ENCODE data around the gene NPHP1.
"Not testable (repeated sequence)": the region's sequence is repeated elsewhere in the genome, so short reads cannot be mapped to it uniquely, and the experiment has no call there.

Gene NPHP1

DNA sequence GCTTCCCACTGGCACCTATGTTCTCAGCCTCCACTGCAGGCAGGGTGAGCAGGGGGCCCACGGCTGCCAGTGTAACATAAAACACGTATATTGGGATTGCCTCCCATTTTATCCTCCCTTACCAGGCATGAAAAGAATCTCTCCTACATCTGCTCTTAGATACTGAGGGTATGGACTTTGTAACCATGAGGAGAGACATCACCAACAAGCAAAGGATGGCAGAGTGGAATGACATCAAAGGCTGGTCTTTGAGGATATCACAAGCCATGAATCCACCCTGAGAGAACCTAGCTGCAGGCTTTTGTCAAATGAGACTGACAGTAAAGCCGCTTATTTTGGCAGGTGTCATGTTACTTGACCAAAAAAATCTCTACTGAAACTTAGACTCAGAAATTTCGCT, 7.4 kb downstream of the NPHP1 start:
- no peak for DNase-seq

DNA sequence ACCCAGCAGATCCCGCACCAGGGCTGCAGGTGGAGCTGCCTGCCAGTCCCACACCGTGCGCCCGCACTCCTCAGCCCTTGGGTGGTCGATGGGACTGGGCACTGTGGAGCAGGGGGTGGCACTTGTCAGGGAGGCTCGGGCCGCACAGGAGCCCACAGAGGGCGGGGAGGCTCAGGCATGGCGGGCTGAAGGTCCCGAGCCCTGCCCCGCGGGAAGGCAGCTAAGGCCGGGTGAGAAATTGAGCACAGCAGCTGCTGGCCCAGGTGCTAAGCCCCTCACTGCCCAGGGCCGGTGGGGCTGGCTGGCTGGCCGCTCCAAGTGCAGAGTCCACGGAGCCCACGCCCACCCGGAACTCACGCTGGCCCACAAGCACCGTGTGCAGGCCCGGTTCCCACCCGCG, 14.6 kb downstream of the NPHP1 start:
- not testable (repeated sequence) for DNase-seq

DNA sequence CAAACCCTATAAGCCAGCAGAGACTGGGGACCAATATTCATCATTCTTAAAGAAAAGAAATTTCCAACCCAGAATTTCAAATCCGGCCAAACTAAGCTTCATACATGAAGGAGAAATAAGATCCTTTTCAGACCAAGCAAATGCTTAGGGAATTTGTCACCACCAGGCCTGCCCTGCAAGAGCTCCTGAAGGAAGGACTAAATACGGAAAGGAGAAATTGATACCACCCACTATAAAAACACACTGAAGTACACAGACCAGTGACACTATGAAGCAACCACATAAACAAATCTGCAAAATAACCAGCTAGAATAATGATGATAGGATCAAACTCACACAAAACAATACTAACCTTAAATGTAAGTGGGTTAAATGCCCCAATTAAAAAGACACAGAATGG, 22.4 kb downstream of the NPHP1 start:
- no peak for DNase-seq

DNA sequence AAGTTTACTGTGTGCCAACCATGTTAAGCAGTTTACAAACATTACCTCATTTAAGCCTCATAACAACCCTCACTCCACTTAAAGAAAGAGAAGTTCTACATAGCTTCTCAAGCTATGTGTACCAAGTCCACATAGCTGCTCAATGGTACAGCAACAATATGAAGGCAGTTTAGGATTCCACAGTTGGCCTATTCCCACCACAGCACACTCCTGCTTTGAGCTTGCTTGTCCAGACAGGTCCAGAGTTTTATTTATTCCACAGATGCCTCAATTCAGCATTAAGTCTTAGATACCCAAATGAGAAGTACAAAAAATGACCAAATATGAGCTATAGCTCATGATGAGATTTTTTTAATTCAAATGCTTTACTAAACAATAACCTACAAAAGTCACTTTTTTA, 24.8 kb downstream of the NPHP1 start:
- DNase-seq: no peak

DNA sequence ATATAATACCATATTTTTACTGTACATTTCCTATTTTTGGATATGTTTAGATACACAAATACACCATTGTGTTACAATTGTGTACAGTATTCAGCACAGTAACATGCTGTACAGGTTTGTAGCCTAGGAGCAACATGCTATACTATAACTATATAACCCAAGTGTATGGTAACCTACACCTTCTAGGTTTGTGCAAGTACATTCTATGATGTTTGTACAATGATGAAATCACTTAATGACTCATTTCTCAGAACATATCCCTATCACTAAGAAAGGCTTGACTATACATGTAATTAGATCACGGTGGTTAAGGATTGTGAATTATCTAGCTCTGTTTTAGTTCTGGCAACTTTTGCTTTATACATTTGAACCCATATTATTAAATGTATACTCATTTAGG, 31.3 kb downstream of the NPHP1 start:
- DNase-seq: no peak

DNA sequence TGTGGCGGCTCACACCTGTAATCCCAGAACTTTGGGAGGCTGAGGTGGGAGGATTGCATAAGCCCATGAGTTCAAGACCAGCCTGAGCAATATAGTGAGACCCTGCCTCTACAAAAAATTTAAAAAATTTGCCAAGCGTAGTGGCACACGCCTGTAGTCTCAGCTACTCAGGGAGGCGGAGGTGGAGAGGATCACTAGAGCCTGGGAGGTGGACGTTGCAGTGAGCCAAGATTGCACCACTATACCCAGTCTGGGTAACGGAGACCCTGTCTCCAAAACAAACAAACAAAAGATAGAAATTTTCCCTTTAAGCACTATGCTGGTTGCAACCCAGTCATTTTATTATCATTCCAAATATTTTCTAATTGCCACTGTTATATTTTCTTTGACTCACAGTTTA, 32.3 kb downstream of the NPHP1 start:
- no peak for DNase-seq

DNA sequence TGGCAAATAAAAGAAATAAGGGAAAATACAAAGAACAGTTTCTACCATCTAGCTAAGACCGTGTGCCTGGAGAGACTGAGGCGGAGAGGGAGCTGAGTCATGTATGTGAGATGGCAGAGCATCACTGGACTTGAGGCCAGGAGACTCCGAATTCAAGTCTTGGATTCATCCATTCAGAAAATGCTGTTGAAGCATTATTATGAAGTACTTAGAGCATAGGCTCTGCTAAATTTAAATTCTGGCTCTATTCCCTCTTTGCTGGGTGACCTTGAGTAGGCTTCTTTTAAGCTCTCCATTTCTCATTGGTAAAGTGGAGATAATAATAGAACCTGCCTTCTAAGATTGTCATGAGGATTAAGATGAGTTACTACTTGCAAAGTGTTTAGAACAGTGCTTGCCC, 34.7 kb downstream of the NPHP1 start:
- no peak for DNase-seq

DNA sequence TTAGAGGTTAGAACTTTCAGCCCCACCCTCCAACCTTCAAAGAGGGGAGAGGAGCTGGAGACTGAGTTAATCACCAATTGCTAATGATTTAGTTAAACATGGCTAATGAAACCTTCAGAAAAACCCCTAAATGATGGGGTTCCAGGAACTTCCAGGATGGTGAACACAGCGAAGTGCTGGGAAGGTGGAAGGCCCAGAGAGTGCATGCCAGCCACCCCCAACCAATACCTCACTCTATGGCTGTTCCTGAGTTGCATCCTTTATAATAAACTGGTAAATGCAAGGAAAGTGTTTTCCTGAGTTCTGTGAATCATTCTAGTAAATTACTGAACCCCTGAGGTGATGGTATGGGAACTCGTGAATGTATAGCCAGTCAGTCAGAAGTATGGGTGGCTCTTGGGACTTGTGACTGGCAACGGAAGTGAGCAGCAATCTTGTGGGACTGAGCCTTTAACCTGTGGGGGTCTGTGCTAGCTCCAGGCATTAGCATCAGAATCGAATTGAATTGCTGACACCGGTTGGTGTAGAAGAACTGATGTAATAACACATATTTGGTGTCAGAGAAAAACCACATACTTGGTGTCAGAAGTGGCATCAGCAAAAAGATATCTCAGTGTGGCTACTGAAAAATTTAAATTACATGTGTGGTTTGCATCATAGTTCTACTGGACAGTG, 37.4 kb downstream of the NPHP1 start:
- no peak for DNase-seq

DNA sequence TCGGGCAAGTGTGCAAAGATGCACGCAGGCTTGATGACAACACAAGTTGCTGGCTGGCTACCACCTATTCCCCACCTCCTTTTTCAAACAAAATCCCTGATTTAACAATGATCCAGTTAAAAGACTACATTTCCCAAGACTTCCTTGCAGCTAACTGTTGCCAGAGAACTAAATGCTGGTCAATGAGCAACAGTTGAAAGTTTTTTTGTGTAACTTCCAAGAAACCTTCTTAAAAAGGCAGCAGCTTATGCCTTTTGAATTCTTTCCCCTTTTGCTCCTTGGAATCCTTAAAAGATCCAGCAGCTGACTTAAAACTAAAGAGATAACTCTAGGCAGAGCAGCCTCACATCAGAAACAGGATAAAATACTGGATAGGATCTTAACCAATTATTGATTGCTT, 38.5 kb downstream of the NPHP1 start:
- no peak for DNase-seq

DNA sequence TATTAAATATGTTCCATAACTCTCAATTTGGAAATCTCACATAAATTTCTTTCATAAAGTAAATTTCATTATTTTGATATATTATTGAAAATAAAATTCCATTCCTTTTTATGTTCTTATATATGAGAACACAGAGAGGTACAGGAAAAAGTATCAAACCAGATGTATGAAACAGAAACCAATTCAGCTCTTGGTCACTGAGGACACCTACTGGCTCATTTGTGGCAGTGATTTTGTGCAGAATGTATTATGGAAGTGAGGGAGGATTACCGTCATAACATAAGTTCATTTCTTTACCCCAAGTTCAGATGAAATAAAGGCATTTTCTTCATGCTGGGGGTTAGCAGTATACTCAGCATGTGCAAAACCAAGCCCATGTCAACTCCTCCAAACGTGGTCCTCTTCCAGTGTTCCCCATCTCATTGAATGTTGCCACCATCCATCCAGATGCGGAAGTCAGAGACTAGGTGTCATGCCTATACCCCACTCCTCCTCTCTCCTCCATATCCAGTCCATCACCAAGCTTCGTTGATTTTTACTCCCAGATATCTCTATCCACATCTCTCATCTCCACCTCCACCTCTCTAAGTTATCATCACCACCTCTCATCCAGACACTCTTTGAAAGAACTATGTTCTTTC, 47.5 kb downstream of the NPHP1 start:
- DNase-seq: peak; percentile 18

DNA sequence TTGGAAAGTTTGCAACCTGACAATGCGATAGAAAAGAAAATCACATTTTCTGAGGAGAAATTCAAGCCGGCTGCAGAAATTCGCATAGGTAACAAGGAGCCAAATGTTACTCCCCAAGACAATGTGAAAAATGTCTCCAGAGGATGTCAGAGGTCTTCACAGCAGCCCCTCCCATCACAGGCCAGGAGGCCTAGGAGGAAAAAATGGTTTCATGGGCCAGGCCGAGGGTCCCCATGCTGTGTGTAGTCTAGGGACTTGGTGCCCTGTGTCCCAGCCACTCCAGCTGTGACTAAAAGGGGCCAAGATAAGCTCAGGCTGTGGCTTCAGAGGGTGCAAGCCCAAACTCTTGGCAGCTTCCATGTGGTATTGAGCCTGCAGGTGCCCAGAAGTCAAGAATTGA, 50.0 kb downstream of the NPHP1 start:
- not testable (repeated sequence) for DNase-seq

DNA sequence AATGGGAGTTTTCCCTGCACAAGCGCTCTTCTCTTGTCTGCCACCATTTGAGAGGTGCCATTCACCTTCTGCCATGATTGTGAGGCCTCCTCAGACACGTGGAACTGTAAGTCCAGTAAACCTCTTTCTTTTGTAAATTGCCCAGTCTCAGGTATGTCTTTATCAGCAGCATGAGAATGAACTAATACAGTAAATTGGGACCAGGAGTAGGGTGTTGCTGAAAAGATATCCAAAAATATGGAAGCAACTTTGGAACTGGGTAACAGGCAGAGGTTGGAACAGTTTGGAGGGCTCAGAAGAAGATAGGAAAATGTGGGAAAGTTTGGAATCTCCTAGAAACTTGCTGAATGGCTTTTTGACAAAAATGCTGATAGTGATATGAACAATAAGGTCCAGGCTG, 50.6 kb downstream of the NPHP1 start:
- DNase-seq: not testable (repeated sequence)

DNA sequence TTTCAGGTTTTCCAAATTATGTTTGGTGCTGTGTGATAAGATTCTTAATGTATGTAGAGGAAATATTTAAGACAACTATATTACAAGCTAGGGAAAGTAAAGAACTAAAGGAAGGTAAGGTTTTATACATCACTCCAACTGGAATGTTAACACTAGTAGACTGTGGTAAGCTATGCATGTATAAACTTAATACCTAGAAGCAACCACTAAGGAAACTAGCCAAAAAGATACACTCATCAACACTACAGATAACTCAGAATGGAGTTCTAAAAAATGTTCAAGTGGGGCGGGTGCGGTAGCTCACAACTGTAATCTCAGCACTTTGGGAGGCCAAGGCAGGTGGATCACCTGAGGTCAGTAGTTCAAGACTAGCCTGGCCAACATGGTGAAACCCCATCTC, 51.4 kb downstream of the NPHP1 start:
- DNase-seq: no peak

DNA sequence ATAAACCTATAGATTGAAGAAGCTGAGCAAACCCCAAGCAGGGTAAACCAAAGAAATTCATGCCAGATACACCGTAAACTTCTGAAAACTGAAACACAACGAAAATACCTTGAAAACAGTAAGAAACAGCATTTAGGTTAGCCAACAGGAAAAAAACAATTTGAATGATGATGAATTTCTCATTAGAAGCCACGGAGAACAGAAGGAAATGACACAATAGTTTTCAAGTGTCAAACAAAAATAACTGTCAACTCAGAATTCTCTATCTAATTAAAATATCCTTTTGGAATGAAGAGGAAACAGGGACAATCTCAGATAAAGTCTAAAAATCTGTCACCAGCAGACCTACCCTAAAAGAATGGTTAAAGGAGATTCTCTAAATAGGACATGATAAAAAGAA, 51.9 kb downstream of the NPHP1 start:
- DNase-seq: no peak

DNA sequence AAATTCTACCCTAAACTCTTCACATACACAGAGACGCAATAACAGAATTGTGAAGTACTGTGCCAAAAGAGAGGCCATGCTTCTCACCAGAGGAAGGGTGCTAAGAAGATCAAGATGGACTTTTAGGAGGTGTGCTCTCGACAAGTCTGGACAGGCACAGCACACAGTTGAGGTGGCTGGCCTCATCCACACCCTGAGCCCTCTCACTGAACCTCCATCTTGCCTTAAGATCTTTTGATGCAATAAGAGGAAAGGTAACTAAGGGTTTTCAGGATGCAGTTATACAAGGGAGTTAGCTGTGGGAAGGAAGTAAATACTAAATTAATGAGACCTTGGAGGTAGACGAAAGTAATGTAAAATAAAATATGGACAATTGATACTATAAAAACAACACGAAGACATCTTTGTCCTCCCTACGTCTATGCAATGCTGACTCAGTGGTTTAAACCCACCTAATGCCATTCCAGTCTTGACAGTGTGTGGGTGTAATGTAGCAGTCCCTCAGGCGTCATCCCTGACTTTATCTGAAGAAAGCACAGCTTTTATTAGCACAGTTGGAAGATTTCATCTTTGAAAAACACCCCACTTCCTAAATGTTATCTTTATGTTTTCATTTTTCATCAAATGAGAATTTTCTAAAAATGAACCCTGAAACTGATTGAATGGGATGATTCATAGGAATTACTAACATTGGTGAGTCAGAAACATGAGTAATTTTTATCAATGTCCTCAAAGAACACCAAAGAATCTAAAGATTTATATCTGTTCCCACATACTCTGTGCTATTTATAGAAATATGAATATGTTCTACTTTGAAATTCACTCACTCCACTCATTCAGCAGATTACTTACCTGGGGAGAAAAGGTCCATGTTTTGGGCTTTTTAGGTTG, 55.2 kb downstream of the NPHP1 start:
- DNase-seq: no peak

DNA sequence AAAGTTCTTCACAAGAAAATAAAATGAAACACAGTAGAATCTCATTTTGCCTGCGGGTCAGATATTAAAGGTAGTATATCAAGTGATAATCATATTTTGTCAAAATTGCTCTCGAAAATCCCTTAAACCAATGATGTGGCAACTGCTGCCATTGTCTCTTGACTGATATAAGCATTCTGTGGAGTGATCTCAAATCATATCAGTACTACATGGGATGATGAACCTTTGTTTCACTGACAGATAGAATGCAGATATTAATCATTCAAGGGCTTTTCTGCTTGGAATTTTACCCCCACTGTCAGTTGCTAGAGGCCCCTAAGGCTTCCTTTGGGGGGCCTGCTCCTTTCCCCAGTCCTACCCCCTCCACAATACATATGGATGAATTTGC, 57.9 kb downstream of the NPHP1 start:
- DNase-seq: no peak

DNA sequence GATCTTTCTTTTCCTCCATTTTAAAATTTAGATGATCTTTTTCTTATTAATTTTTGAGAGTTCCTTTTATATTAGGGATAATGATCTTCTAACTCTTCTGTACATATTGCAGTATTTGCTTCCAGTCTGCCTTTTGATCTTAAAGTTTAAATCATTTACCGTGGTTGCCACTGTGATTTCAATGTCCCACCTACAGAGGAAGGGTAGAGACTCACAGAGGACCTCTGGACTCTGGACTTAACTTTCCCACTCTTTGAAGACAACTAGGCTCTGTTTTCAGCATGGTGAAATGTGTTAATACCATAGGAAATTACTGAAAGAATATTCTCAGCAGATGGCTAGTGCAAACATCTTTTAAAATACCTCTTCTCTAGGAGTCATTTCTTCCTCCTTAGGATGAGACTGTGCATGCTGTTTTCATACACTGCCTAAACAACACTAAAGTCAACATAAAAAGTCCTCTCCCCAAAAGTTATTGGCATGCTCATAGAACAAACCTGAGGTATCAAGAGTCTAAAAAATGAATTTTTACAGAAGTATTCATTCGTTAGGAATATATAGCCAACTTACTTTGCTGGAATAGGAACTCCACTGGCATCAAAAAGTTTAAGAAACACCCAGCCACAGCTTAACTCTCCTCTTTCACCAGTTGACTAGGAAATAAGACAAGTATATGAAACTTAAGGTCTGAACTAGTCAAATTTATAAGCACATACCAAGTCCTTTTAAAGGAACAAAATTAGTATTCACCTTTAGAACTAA, 58.4 kb downstream of the NPHP1 start:
- no peak for DNase-seq

DNA sequence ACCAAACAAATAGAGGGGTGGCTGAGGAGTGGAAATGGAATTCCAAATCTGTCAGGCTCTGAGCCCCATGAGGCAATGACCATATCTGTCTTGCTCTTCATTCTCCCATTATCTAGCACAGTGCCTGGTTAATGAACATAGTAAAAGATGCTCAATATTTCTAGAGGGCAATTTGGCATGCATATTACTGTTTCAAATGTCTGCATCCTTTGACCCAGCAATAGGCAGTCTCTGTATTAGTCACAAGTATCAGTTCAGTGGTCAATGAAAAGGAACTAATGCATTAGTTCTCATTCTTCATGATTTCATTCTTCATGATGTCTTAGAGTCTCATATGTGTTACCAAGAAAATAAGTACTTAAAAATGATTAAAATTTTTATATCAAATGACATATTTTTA, 60.8 kb downstream of the NPHP1 start:
- no peak for DNase-seq

DNA sequence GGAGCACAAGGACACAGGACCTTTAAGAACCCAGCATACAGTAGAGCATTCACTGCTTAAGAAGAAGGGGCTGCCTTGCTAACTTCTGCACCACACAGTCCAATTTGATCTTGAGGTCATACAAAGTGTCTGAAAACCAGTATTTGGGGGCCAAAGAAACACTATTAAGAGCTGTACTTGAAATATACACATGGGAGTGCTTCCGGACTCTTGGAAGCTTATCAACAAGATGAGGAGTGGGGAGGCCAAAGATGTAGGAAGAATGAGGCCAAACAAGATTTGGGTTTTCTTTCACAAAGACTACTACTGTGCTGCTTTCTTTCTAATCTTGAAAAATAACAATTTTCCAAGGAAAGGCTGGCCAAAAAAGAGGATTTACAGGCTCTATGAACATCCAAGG, 64.4 kb downstream of the NPHP1 start:
- no peak for DNase-seq

DNA sequence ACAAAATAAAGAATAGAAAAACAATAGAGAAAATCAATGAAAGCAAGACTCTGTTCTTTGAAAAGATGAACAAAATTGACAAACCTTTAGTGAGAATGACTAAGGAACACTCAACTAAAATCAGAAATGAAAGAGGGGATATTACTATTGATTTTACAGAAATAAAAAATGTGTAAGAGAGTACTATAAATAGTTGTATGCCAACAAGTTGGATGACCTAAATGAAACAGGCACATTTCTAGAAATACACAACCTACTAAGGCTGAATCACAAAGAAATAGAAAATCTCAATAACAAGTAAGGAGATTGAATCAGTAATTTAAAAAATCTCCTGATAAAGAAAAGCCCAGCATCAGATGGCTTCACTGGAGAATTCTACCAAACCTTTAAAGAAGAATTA, 70.8 kb downstream of the NPHP1 start:
- DNase-seq: no peak

DNA sequence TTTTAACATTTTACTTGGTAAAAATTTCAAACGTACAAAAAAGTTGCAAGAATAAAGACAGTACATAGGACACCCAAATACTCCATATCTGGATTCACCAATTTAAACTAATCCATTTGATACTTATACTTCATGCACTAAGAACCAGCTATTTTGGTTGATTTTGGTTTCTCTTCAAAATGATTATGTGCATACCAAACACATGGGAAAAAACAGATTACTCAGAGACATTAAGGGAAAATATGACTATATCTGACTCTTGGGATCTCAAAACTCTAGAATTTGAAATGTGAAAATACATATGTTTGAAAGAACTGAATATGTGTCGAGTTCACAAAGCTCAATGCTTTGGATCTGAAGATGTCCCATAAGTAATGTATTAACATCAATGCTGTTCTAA, 73.6 kb downstream of the NPHP1 start:
- no peak for DNase-seq

DNA sequence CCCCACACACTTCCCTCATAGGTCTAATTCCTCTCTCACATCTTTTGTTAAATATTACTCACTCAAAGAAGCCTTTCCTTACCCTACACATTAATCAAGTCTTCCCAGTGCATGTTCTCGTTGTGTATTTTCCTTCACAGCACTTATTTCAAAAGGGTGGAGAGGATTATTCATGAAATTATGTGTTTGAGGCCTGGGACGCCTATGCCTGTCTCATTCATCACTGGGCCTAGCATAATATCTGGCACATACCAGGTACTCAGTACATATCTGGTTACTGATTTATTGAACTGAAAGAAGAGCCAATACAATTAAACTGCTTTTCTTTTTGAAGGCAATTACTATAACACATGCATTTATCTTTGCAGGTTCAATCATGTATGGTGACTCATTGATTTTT, 74.1 kb downstream of the NPHP1 start:
- DNase-seq: no peak

DNA sequence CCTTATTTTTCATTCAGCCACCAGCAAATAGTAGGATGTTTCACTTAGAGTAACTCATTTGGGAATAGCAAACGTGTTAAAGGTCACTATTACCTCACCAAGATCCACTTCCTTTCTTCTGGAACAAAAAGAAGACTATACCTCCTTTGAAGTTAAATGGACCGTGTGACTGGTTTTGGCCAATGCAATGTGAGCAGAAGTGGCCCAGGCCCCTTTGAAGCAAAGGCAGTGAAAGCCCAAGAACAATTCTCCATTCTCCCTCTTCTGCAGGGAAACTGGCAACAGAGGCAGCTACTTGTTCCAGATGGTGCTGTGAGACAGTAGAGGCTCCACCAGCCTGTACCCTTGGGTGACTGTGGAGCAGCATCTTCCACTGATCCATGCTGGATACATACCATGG, 77.9 kb downstream of the NPHP1 start:
- no peak for DNase-seq
